ENCODE results near the gene TAF4B.
"Not testable (repeated sequence)": the region's sequence is repeated elsewhere in the genome, so short reads cannot be mapped to it uniquely, and the experiment has no call there.

TAF4B gene

GRCh38 chr18:26237363-26237762 is 11.1 kb downstream of the TAF4B start:
- DNase-seq = not testable (repeated sequence)

DNA sequence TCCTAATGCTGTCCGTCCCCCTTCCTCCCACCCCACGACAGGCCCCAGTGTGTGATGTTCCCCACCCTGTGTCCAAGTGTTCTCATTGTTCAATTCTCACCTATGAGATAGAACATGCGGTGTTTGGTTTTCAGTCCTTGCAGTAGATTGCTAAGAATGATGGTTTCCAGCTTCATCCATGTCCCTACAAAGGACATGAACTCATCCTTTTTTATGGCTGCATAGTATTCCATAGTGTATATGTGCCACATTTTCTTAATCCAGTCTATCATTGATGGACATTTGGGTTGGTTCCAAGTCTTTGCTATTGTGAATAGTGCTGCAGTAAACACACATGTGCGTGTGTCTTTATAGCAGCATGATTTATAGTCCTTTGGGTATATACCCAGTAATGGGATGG is 12.5 kb downstream of the TAF4B start:
- not testable (repeated sequence) for DNase-seq

DNA sequence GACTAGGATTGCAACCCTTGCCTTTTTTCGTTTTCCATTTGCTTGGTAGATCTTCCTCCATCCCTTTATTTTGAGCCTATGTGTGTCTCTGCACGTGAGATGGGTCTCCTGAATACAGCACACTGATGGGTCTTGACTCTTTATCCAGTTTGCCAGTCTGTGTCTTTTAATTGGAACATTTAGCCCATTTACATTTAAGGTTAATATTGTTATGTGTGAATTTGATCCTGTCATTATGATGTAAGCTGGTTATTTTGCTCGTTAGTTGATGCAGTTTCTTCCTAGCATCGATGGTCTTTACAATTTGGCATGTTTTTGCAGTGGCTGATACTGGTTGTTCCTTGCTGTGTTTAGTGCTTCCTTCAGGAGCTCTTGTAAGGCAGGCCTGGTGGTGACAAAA is 16.1 kb downstream of the TAF4B start:
- not testable (repeated sequence) for DNase-seq

GRCh38 chr18:26245434-26245833 is 19.2 kb downstream of the TAF4B start:
- not testable (repeated sequence) for DNase-seq

- DNase-seq = no peak
Observed at GRCh38 chr18:26252411-26252810, 26.2 kb downstream of the TAF4B start.

- DNase-seq = peak; percentile 67
Observed at GRCh38 chr18:26254808-26255207, 28.6 kb downstream of the TAF4B start.

GRCh38 chr18:26255695-26256622 is 29.7 kb downstream of the TAF4B start:
- peak; percentile 90 for DNase-seq

- DNase-seq = no peak
Observed at GRCh38 chr18:26258711-26259110, 32.5 kb downstream of the TAF4B start.

DNA sequence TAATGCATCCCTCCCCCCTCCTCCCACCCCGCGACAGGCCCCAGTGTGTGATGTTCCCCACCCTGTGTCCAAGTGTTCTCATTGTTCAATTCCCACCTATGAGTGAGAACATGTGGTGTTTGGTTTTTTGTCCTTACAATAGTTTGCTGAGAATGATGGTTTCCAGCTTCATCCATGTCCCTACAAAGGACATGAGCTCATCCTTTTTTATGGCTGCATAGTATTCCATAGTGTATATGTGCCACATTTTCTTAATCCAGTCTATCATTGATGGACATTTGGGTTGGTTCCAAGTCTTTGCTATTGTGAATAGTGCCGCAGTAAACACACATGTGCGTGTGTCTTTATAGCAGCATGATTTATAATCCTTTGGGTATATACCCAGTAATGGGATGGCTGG is 33.2 kb downstream of the TAF4B start:
- not testable (repeated sequence) for DNase-seq

GRCh38 chr18:26262156-26262555 is 35.9 kb downstream of the TAF4B start:
- DNase-seq = no peak

DNA sequence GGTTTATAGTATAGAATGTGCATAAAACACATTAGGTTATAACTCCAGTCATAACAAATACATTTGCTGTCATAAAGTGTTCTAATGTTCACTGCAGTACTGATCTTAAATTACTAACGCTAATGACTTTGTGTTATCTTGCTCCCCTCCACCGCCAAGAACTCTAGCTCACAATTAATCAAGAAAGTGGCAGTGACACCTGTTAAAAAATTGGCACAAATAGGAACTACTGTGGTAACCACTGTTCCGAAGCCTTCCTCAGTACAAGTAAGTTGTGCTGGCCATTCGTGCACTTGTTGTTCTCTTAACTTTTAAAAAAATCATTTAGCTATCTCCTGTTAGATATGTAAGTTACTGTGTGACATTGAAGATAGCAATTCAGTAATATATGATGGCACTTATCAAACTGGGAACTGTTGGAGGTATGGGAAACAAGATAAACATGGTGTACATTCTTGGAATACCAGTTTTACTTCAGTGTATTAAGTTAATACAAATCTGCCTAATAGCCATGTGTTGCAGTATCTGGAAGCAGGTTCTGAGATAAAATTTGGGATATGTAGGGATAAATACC is 41.2 kb downstream of the TAF4B start:
- peak; percentile 93 for DNase-seq

- no peak for DNase-seq
Observed at GRCh38 chr18:26268454-26268853, 42.2 kb downstream of the TAF4B start.

- no peak for DNase-seq
Observed at GRCh38 chr18:26271917-26272549, 45.8 kb downstream of the TAF4B start.

DNA sequence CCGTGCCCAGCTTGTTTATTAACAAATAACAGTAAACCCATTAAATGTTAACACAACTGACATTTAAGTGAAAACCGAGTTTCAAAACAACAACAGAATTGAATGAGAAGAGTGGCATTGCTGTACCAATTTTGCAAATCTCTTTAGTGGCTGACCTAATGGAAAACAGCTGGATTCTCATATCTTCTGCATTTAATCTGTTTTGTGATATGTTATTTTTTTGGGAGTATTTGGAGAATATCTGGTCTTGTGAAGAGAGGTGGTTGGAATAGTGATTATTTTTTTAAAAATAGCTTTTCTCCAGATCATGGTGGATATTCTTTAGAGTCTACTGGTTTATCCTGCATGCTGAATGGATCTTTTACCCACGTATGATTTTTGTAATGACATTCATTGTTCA is 51.1 kb downstream of the TAF4B start:
- no peak for DNase-seq

- DNase-seq = no peak
Observed at GRCh38 chr18:26279428-26279827, 53.2 kb downstream of the TAF4B start.

DNA sequence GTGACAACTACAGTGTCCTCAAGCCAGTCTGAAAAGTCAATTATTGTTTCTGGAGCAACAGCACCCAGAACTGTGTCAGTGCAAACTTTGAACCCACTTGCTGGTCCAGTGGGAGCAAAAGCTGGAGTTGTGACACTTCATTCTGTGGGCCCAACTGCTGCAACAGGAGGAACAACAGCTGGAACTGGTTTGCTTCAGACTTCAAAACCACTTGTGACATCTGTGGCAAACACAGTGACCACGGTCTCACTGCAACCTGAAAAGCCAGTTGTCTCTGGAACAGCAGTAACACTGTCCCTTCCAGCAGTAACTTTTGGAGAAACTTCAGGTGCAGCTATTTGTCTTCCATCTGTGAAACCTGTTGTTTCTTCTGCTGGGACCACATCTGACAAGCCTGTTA is 59.8 kb downstream of the TAF4B start:
- DNase-seq = no peak

GRCh38 chr18:26287644-26288043 is 61.4 kb downstream of the TAF4B start:
- DNase-seq = no peak

DNA sequence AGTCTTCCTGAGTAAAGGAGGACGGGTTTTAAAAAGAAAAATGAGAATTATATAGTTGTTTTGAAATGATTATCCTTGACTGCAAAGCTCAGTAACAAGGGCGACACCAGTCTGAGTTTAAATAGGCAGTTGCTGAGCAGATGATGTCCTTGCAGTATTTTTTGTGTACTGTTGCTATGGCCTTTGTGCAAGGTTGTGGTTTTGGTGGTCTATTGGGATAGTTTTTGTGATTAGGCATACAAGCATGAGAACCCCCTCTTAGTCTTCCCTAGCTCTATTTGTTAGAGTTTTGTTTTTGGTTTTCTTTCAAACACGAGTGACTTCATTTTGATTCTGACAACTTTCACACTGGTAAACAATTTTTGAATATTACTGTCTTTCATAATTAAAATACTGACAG is 64.1 kb downstream of the TAF4B start:
- DNase-seq = no peak

DNA sequence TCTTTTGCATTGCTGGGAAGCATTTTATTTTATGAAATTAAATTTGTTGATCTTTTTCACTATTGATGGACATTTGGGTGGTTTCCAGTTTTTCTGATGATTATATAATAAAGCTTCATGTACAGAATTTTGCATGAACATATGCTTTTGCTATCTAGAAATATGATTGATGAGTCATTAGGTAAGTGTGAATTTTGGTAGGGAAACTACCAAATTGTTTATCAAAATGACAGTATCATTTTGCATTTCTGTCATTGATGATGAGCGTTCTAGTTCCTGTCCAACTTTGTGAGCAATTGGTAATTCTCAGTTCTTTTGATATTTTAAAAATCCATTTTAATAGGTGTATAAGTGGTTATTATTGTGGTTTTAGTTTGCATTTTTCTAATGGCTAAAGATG is 67.7 kb downstream of the TAF4B start:
- no peak for DNase-seq

DNA sequence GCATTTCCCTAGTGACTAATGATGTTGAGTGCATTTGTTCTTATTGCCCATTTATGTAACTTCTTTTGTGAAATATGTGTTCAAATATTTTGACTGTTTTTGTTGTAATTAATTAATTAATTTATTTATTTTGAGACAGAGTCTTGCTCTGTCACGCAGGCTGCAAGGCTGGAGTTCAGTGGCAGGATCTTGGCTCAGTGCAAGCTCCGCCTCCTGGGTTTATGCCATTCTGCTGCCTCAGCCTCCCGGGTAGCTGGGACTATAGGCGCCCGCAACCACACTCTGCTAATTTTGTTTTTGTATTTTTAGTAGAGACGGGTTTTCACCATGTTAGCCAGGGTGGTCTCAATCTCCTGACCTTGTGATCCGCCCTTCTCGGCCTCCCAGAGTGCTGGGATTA is 71.9 kb downstream of the TAF4B start:
- no peak for DNase-seq

- DNase-seq = peak; percentile 3
Observed at GRCh38 chr18:26301681-26302080, 75.4 kb downstream of the TAF4B start.

GRCh38 chr18:26303222-26303621 is 77.0 kb downstream of the TAF4B start:
- not testable (repeated sequence) for DNase-seq

DNA sequence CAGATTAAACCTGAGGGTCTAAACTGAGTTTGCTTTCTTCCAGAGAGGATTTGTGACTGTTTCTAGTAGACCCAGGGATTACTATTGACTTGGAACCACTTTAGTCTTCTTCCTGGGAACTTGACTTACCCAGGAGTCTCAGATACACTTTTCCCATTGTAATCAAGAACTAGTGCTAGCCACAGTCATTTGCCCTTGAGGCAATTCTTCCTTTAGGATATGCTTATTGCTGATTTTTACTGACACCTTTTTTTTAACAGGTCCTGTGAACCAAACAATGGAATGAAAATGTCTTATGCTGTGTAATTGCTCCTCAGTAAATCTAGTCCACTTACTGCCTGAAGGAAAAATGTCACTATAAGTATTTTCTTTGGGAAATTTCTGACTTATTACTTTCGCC is 78.3 kb downstream of the TAF4B start:
- no peak for DNase-seq
